Trophoblast cell (in vitro differentiated cells and primary cell): Measurements from ENCODE around the gene CCNL2.
A peak's percentile ranks its signal among the peaks of the same experiment; 100 is the strongest.
"Not testable (repeated sequence)": the region's sequence is repeated elsewhere in the genome, so short reads cannot be mapped to it uniquely, and the experiment has no call there.

Experiments
- DNase-seq, 2 donors: peaks; one replicate each; pipeline ENCODE4 v3.0.0-alpha.2; 2016
- H2AFZ ChIP-seq: 2 replicates; pipeline ENCODE4 v1.6.1; 2013; ENCODE audit warnings: low read length, moderate library complexity, mild to moderate bottlenecking; ENCODE audit not compliant: insufficient read depth, poor library complexity
- H2AK5ac ChIP-seq: 2 replicates; pipeline ENCODE4 v1.6.1; 2013; ENCODE audit warnings: mild to moderate bottlenecking, low read length
- H2BK120ac ChIP-seq: 2 replicates; pipeline ENCODE4 v1.6.1; 2013; ENCODE audit warnings: low read length, mild to moderate bottlenecking, moderate library complexity; ENCODE audit not compliant: insufficient read depth, poor library complexity
- H2BK12ac ChIP-seq: 2 replicates; pipeline ENCODE4 v1.6.1; 2013; ENCODE audit warnings: mild to moderate bottlenecking, low read length, moderate library complexity
- H2BK5ac ChIP-seq: 2 replicates; pipeline ENCODE4 v1.6.1; 2013; ENCODE audit warnings: low read length, low read depth, moderate library complexity, mild to moderate bottlenecking; ENCODE audit not compliant: poor library complexity
- H3K14ac ChIP-seq: 2 replicates; pipeline ENCODE4 v1.6.1; 2013; ENCODE audit warnings: mild to moderate bottlenecking, low read length
- H3K18ac ChIP-seq: 2 replicates; pipeline ENCODE4 v1.6.1; 2013; ENCODE audit warnings: mild to moderate bottlenecking, low read length
- H3K23ac ChIP-seq: 2 replicates; pipeline ENCODE4 v1.6.1; 2013; ENCODE audit warnings: low read length
- H3K27ac ChIP-seq: 2 replicates; pipeline ENCODE4 v1.5.1; 2013; ENCODE audit warnings: low read depth, mild to moderate bottlenecking, inconsistent platforms, low read length, moderate library complexity
- H3K27me3 ChIP-seq: 2 replicates; pipeline ENCODE4 v1.6.1; 2013; ENCODE audit warnings: inconsistent platforms, mild to moderate bottlenecking, low read length, moderate library complexity; ENCODE audit not compliant: insufficient read depth
- H3K36me3 ChIP-seq, 2 experiments: 1 replicate in 1 of 2; 2 replicates in 1 of 2; pipeline ENCODE4 v1.6.1; 2013; ENCODE audit warnings: low read length in 2 of 2, mild to moderate bottlenecking in 2 of 2, moderate library complexity in 1 of 2; ENCODE audit not compliant: insufficient read depth in 2 of 2, control insufficient read depth in 1 of 2
- H3K4ac ChIP-seq: 2 replicates; pipeline ENCODE4 v1.6.1; 2013; ENCODE audit warnings: low read depth, mild to moderate bottlenecking, low read length, moderate library complexity
- H3K4me1 ChIP-seq, 2 experiments: 1 replicate in 1 of 2; 2 replicates in 1 of 2; pipeline ENCODE4 v1.6.1; 2013; ENCODE audit warnings: low read length in 2 of 2, mild to moderate bottlenecking in 2 of 2, moderate library complexity in 1 of 2; ENCODE audit not compliant: insufficient read depth in 2 of 2, control insufficient read depth in 1 of 2
- H3K4me2 ChIP-seq: 2 replicates; pipeline ENCODE4 v1.6.1; 2013; ENCODE audit warnings: inconsistent platforms, mild to moderate bottlenecking, low read length, moderate library complexity
- H3K4me3 ChIP-seq: 2 replicates; pipeline ENCODE4 v1.5.1; 2013; ENCODE audit warnings: mild to moderate bottlenecking, low read depth, low read length, inconsistent platforms
- H3K79me1 ChIP-seq: one replicate; pipeline ENCODE4 v1.6.1; 2013; ENCODE audit warnings: low read length
- H3K79me2 ChIP-seq: 2 replicates; pipeline ENCODE4 v1.6.1; 2013; ENCODE audit warnings: low read length, mild to moderate bottlenecking; ENCODE audit not compliant: control insufficient read depth, insufficient read depth, poor library complexity
- H3K9ac ChIP-seq: 2 replicates; pipeline ENCODE4 v1.6.1; 2013; ENCODE audit warnings: mild to moderate bottlenecking, low read length
- H3K9me3 ChIP-seq: 2 replicates; pipeline ENCODE4 v1.6.1; 2013; ENCODE audit warnings: low read depth, mild to moderate bottlenecking, control low read depth, inconsistent platforms, low read length; ENCODE audit not compliant: insufficient read depth
- H4K12ac ChIP-seq: 2 replicates; pipeline ENCODE4 v1.6.1; 2013; ENCODE audit warnings: low read depth, mild to moderate bottlenecking, low read length, moderate library complexity
- H4K8ac ChIP-seq: 2 replicates; pipeline ENCODE4 v1.6.1; 2013; ENCODE audit warnings: low read depth, mild to moderate bottlenecking, low read length, moderate library complexity
- H4K91ac ChIP-seq: one replicate; pipeline ENCODE4 v1.6.1; 2013; ENCODE audit warnings: low read depth, mild to moderate bottlenecking, low read length, moderate library complexity
- WGBS: extraction: QIAGEN DNeasy Blood & Tissue Kit; methylation state at CpG from one replicate; pipeline ENCODE4 v1.1.7; 2013; ENCODE audit warnings: missing lambda C conversion rate; ENCODE audit not compliant: insufficient read length, insufficient coverage; ENCODE audit errors: extremely low coverage; 5-methylcytosine and 5-hydroxymethylcytosine counted together

The CCNL2 gene

DNA sequence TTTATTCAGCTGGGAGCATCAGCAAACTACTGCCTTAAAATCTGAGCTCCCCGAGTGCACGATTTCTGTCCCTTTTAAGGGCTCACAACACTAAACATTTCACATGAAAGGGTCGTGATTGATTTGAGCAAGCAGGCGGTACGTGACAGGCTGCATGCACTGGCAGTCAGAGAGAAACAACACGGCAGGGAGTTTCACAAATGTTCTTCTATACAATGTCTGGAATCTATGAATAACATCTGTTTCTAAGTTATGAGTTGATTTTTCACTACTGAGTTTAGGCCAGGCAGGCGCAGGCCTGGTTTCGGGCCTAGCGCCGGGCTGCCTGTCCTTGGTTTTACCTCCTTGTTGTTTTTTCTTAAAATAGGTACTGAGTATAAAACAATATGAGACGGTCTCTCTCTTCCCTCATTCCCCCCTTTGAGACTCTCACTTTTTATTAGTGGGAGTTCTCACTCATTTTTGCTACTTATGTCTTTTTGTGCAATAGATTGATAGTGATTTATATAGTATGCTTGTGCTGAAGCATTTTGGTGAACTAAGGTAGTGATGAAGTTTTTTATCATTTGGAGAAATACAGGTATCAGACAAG lies 13.3 kb upstream of the CCNL2 start:
- not testable (repeated sequence) for H2BK120ac ChIP-seq, H3K79me2 ChIP-seq, H4K91ac ChIP-seq, H3K18ac ChIP-seq, H3K4me2 ChIP-seq, H3K79me1 ChIP-seq, H4K8ac ChIP-seq, H3K27me3 ChIP-seq, H3K9me3 ChIP-seq, H3K23ac ChIP-seq, H3K14ac ChIP-seq, H4K12ac ChIP-seq, H3K27ac ChIP-seq, H2AK5ac ChIP-seq, H3K4ac ChIP-seq, H3K4me3 ChIP-seq, H3K4me1 ChIP-seq, H3K36me3 ChIP-seq, H2BK12ac ChIP-seq, DNase-seq, H2BK5ac ChIP-seq, H3K9ac ChIP-seq, H2AFZ ChIP-seq
- no CpG with 5 or more reads among the region's 11 CpGs for WGBS

DNA sequence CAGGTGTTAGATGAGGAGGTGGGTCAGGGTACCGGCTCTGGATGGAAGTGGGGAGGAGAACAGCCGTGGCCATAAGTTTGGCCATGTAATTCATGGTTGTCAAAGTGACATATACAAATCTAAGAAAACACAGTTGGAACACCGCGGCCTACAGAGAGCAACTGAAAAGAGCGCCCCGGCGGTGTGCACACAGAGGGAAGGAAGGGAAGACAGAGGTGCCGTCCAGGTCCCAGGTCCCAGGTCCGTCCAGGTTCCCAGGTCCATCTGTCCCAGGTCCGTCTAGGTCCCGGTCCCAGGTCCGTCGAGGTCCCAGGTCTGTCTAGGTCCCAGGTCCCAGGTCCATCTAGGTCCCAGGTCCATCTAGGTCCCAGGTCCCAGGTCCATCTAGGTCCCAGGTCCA lies 12.5 kb upstream of the CCNL2 start:
- Histone ChIP-seq H3K36me3 (peaks cover 0 to 6% of the 10 kb centered on the region in 2 experiments), H3K9me3 (peaks cover 2% of the 10 kb centered on the region), H3K9ac (no peak overlapping the region), H2AFZ (no peak overlapping the region), H3K27ac (no peak overlapping the region), H3K79me2 (peaks cover 13% of the 10 kb centered on the region), H3K4me1 (peaks cover 7 to 8% of the 10 kb centered on the region in 2 experiments), H3K18ac (no peak overlapping the region), H3K14ac (no peak overlapping the region), H3K4me2 (no peak overlapping the region), H3K4ac (no peak overlapping the region), H2BK12ac (no peak overlapping the region), H3K79me1 (peaks cover 9% of the 10 kb centered on the region), H4K8ac (no peak overlapping the region), H2AK5ac (no peak overlapping the region), H4K12ac (no peak overlapping the region), H2BK120ac (no peak overlapping the region), H3K23ac (no peak overlapping the region), H2BK5ac (no peak overlapping the region), H3K27me3 (no peaks in the 10 kb centered on the region), H3K4me3 (no peak overlapping the region), H4K91ac (no peak overlapping the region)
- no CpG with 5 or more reads among the region's 13 CpGs for WGBS
- no peak for DNase-seq

DNA sequence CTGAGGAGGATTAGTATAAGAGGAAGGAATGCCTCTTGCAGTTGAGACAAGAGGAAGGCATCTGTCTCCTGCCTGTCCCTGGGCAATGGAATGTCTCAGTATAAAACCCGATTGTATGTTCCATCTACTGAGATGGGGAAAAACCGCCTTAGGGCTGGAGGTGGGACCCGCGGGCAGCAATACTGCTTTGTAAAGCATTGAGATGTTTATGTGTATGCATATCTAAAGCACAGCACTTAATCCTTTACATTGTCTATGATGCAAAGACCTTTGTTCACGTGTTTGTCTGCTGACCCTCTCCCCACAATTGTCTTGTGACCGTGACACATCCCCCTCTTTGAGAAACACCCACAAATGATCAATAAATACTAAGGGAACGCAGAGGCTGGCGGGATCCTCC lies 11.1 kb upstream of the CCNL2 start:
- H2AFZ ChIP-seq, H3K27ac ChIP-seq, H3K4ac ChIP-seq, H4K8ac ChIP-seq, H3K4me2 ChIP-seq, H2BK5ac ChIP-seq, H4K91ac ChIP-seq, H3K14ac ChIP-seq, H3K9me3 ChIP-seq, H2AK5ac ChIP-seq, H3K27me3 ChIP-seq, H3K18ac ChIP-seq, H4K12ac ChIP-seq, H3K4me3 ChIP-seq, H2BK12ac ChIP-seq, H2BK120ac ChIP-seq, H3K23ac ChIP-seq, H3K9ac ChIP-seq, DNase-seq: not testable (repeated sequence)
- Histone ChIP-seq H3K79me1 (peaks cover 12% of the 10 kb centered on the region), H3K36me3 (peaks cover 8 to 15% of the 10 kb centered on the region in 2 experiments), H3K4me1 (peaks cover 11 to 14% of the 10 kb centered on the region in 2 experiments), H3K79me2 (peaks cover 17% of the 10 kb centered on the region)
- no CpG with 5 or more reads among the region's 8 CpGs for WGBS

DNA sequence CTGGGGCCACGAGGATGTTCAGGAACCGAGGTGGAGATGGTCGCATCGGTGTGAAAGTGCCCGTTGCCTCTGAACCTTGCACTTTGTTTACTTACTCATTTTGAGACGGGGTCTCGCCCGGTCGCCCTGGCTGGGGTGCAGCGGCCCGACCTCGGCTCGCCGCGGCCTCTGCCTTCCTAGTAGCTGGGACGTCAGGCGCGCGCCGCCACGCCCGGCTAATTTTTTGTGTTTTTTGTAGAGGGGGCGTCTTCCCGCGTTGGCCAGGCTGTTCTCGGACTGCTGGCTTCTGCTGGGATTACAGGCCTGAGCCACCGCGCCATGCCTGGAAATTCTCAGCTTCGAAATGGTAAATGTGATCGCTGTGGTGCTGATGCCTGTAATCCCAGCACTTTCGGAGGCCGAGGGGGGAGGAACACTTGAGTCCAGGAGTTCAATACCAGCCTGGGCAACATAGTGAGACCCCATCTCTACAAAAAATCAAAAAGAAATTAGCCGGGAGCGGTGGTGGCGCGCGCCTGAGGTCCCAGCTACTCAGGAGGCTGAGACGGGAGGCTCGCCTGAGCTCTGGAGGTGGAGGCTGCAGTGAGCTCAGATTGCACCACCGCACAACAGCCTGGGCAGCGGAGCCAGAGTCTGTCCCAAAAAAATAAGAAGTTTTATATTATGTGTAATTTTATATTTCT lies 8.6 kb upstream of the CCNL2 start:
- H3K79me1 ChIP-seq = peaks cover 12% of the 10 kb centered on the region
- H2AK5ac ChIP-seq = peak overlapping the region; percentile 87
- peaks cover 25 to 27% of the 10 kb centered on the region in 2 experiments for H3K36me3 ChIP-seq
- no peak overlapping the region for H3K23ac ChIP-seq
- H3K4ac ChIP-seq = peak overlapping the region; percentile 96
- H2AFZ ChIP-seq = peak overlapping the region; percentile 68
- peak overlapping the region; percentile 91 for H3K4me3 ChIP-seq
- H3K9ac ChIP-seq = peak overlapping the region; percentile 93
- DNase-seq = peak; percentile 30 to 64
- H3K79me2 ChIP-seq = peaks cover 17% of the 10 kb centered on the region
- peak overlapping the region; percentile 91 for H2BK5ac ChIP-seq
- peak overlapping the region; percentile 97 for H4K8ac ChIP-seq
- H2BK12ac ChIP-seq = no peak overlapping the region
- no CpG with 5 or more reads among the region's 41 CpGs for WGBS
- peak overlapping the region; percentile 88 for H3K18ac ChIP-seq
- no peaks in the 10 kb centered on the region for H3K27me3 ChIP-seq
- H4K91ac ChIP-seq = peak overlapping the region; percentile 95
- H3K4me1 ChIP-seq = peaks cover 11 to 14% of the 10 kb centered on the region in 2 experiments
- H3K27ac ChIP-seq = peak overlapping the region; percentile 78
- H3K14ac ChIP-seq = peak overlapping the region; percentile 96
- H3K9me3 ChIP-seq = peaks cover 2% of the 10 kb centered on the region
- H4K12ac ChIP-seq = peak overlapping the region; percentile 87
- H3K4me2 ChIP-seq = peak overlapping the region; percentile 55
- H2BK120ac ChIP-seq = peak overlapping the region; percentile 79
